ENCODE measurements around the gene SLC30A7. TPM values are rescaled to one million over a fixed set of nuclear protein-coding genes. Genes with fewer than 3 reads are reported as not detected.

SLC30A7 gene
- total RNA-seq, 1 experiment from 2014 or later: 19.5 TPM

GRCh38 chr1:101026430-101026788 lies 130.5 kb downstream of the SLC30A7 start:
- DNase-seq: no peak
- Histone ChIP-seq H3K36me3 (replicated peaks; ENCODE audit: control insufficient read depth, insufficient read depth, low read length) (no peaks in the 10 kb centered on the region; the same call in none of the 2 replicates), H3K27me3 (ENCODE audit: control insufficient read depth, insufficient read depth, low read length) (no peaks in the 10 kb centered on the region), H3K4me3 (ENCODE audit: insufficient read depth, low read depth, low read length) (peak overlapping the region; percentile 87)

DNA sequence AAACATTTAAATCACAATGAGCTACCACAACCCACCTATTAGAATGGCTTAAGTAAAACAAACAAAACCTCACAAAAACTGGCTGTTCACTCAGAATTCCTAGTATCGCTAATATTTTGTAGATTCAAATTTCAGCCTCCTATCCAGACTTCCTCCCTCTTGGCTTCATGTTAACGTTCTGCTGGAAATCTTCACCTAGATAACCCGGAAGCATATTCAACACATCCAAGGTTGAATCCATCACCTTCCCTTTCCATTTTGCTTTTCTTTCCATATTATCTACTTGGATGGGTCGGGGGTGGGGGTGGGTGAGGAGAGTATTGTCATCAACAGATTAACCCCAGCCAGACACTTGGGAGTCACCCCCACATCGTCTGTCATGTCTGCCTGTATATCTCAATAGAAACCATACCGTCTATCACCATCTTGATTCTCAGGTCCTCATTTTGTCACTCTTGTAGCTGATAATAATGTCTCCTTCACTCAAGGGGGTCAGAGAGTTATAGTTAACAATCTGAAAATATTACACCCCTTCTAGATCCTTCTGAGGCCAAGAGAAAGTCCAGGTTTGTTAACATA lies 131.4 kb downstream of the SLC30A7 start:
- no peaks in the 10 kb centered on the region; the same call in none of the 2 replicates for H3K36me3 ChIP-seq (replicated peaks; ENCODE audit: control insufficient read depth, insufficient read depth, low read length)
- H3K4me3 ChIP-seq (ENCODE audit: insufficient read depth, low read depth, low read length): no peak overlapping the region
- H3K27me3 ChIP-seq (ENCODE audit: control insufficient read depth, insufficient read depth, low read length): no peaks in the 10 kb centered on the region
- no peak for DNase-seq

- DNase-seq: no peak
- Histone ChIP-seq H3K4me3 (ENCODE audit: insufficient read depth, low read depth, low read length) (no peak overlapping the region), H3K27me3 (ENCODE audit: control insufficient read depth, insufficient read depth, low read length) (no peaks in the 10 kb centered on the region), H3K36me3 (replicated peaks; ENCODE audit: control insufficient read depth, insufficient read depth, low read length) (no peaks in the 10 kb centered on the region; the same call in none of the 2 replicates)
These were observed 132.6 kb downstream of the SLC30A7 start for GRCh38 chr1:101028466-101028865.

GRCh38 chr1:101029184-101029583 lies 133.3 kb downstream of the SLC30A7 start:
- Histone ChIP-seq H3K36me3 (replicated peaks; ENCODE audit: control insufficient read depth, insufficient read depth, low read length) (no peaks in the 10 kb centered on the region; the same call in none of the 2 replicates), H3K27me3 (ENCODE audit: control insufficient read depth, insufficient read depth, low read length) (no peaks in the 10 kb centered on the region), H3K4me3 (ENCODE audit: insufficient read depth, low read depth, low read length) (no peak overlapping the region)
- DNase-seq: no peak

- DNase-seq: no peak
- Histone ChIP-seq H3K36me3 (replicated peaks; ENCODE audit: control insufficient read depth, insufficient read depth, low read length) (no peaks in the 10 kb centered on the region; the same call in 1 of the 2 replicates), H3K4me3 (ENCODE audit: insufficient read depth, low read depth, low read length) (no peak overlapping the region), H3K27me3 (ENCODE audit: control insufficient read depth, insufficient read depth, low read length) (no peaks in the 10 kb centered on the region)
These were observed 135.0 kb downstream of the SLC30A7 start for GRCh38 chr1:101030881-101031280.

Other genes starting within 250 kb of the SLC30A7 start
- gene VCAM1, start 176.3 kb upstream of the SLC30A7 start, total RNA-seq (2014; rRNA removed; shearing (Covaris generic)): not detected in 2 replicates
- 57.7 and 67.2 TPM in 2 replicates for gene EXTL2, start 1.2 kb upstream of the SLC30A7 start, total RNA-seq (2014; rRNA removed; shearing (Covaris generic))
- gene DPH5, start 129.7 kb downstream of the SLC30A7 start, total RNA-seq (2014; rRNA removed; shearing (Covaris generic)): 64.0 and 82.0 TPM in 2 replicates